HL-60 (cell line): Measurements from ENCODE around the gene PAX5.

ENCODE experiments used
- POLR2AphosphoS5 ChIP-seq: IDR thresholded peaks from 2 replicates; pipeline ENCODE4 v1.6.1; 2012; ENCODE audit warnings: low read depth
- TF ChIP-seq, protein P1 (sequence below): IDR thresholded peaks from one replicate; pipeline ENCODE4 v1.5.1; 2011; ENCODE audit warnings: low read length, control low read depth, inconsistent platforms; ENCODE audit not compliant: insufficient read depth
- TF ChIP-seq, protein P2 (sequence below): IDR thresholded peaks from 2 replicates; pipeline ENCODE4 v1.6.1; 2012; ENCODE audit warnings: low read depth; ENCODE audit not compliant: insufficient replicate concordance

DNA sequence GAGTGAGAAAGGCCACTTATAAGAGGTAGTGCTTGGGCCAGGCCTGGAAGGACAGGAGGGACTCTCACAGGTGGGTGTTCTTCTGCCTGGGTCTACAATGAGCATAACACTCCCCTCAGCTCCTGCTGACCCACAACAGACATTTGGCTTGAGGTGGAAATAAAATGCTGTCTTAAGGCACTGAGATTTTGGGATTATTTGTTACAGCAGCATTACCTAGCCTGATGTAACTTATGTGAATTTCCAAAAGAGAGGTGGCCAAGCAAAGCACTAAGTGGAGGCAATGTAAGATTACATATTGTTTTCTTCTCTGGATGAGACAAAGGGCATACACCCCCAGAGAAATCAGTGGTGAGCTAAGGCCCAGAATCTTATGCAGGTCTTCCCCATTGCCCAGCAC, 221.5 kb downstream of the PAX5 start:
- TF ChIP-seq, protein P1, sequence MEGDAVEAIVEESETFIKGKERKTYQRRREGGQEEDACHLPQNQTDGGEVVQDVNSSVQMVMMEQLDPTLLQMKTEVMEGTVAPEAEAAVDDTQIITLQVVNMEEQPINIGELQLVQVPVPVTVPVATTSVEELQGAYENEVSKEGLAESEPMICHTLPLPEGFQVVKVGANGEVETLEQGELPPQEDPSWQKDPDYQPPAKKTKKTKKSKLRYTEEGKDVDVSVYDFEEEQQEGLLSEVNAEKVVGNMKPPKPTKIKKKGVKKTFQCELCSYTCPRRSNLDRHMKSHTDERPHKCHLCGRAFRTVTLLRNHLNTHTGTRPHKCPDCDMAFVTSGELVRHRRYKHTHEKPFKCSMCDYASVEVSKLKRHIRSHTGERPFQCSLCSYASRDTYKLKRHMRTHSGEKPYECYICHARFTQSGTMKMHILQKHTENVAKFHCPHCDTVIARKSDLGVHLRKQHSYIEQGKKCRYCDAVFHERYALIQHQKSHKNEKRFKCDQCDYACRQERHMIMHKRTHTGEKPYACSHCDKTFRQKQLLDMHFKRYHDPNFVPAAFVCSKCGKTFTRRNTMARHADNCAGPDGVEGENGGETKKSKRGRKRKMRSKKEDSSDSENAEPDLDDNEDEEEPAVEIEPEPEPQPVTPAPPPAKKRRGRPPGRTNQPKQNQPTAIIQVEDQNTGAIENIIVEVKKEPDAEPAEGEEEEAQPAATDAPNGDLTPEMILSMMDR: no peak
- TF ChIP-seq, protein P2, sequence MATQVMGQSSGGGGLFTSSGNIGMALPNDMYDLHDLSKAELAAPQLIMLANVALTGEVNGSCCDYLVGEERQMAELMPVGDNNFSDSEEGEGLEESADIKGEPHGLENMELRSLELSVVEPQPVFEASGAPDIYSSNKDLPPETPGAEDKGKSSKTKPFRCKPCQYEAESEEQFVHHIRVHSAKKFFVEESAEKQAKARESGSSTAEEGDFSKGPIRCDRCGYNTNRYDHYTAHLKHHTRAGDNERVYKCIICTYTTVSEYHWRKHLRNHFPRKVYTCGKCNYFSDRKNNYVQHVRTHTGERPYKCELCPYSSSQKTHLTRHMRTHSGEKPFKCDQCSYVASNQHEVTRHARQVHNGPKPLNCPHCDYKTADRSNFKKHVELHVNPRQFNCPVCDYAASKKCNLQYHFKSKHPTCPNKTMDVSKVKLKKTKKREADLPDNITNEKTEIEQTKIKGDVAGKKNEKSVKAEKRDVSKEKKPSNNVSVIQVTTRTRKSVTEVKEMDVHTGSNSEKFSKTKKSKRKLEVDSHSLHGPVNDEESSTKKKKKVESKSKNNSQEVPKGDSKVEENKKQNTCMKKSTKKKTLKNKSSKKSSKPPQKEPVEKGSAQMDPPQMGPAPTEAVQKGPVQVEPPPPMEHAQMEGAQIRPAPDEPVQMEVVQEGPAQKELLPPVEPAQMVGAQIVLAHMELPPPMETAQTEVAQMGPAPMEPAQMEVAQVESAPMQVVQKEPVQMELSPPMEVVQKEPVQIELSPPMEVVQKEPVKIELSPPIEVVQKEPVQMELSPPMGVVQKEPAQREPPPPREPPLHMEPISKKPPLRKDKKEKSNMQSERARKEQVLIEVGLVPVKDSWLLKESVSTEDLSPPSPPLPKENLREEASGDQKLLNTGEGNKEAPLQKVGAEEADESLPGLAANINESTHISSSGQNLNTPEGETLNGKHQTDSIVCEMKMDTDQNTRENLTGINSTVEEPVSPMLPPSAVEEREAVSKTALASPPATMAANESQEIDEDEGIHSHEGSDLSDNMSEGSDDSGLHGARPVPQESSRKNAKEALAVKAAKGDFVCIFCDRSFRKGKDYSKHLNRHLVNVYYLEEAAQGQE: no peak
- no peak for TF ChIP-seq POLR2AphosphoS5
